Hippocampal formation (tissue), 2 donors: ENCODE results near the gene PARN.

ENCODE experiments used
- DNase-seq, 2 donors: peaks; one replicate each; lab custom pipeline; 2025; lab: John Stamatoyannopoulos, UW

PARN gene

GRCh38 chr16:14529010-14529669 lies 100.9 kb downstream of the PARN start:
- DNase-seq = peak; percentile 58 to 84

DNA sequence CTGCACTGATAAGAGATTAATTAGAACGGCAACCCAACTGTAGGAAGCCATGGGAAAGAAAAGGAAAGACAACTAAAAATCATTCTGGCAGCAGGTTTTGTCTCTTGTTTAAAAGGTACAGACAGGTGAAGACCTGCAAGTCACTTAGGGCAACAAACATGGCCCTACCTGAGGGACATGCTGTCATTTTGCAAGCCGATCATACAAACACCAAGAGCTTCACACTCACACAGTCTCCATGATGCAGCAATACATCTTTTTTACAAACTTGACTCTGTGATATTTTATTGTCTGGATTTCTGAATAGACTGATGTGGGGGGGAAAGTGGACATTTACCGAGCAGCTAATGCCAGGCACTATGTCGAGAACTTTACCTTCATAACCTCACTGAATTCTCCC lies 101.8 kb downstream of the PARN start:
- no peak for DNase-seq

DNA sequence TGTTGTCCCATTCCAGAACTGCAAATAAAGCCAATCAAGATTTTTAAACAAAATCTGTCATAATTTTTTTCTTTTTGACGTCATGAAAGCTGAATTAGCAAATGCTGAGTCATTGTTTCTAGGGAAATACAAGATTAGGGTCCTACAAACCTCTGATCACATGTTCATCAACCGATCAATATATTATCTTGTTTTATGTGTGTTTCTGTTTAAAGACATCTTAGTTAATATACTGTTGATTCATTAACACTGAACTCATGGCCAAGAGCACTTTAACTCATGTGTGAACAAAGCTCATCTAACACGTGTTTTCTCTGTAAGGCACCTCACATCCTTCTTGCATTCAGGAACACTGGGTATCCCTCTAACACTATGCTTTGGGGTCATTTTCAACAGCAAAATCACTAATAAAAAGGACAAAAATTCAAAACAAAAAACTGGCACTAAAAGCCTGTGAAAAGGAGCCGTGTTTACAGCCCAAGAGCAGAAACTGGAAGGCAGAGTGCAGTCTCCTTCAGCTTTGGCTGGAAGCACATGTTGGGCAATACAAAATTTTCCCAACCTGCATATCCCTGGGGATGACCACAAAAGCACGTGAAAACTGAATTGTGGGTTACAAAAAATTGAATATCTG lies 102.5 kb downstream of the PARN start:
- no peak for DNase-seq

DNA sequence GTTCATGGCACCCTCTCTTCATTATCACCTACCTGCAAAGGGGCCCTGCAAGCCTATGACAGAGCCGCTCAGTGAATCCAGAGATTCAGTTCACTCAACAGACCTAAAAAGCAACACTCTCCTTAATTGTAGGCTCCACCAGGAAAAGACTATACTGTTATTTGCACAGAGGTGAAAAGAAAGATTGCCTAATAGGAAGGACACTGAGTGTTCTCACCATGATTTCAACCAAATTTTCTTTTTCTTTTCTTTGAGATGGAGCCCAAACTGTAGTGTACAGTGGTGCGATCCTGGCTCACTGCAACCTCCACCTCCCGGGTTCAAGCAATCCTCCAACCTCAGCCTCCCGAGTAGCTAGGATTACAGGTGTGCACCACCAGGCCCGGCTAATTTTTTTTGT lies 104.5 kb downstream of the PARN start:
- no peak for DNase-seq

GRCh38 chr16:14524979-14525378 lies 105.1 kb downstream of the PARN start:
- no peak for DNase-seq

DNA sequence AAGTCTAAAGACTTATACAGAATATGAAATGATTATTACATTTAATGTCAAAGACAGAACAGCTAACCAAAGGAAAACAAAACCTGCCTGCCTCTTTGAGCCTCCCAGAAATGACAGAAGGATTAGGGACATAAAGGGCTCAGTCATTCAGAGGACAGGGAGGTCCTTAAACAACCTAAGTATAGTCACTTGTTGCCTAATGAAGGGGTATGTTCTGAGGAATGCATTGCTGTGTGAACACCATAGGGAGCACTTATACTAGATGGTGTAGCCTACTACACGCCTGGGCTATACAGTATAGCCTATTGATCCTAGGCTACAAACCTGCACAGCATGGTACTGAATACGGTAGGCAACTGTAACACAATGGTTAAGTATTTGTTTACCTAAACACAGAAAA lies 106.4 kb downstream of the PARN start:
- no peak for DNase-seq

- no peak for DNase-seq
Observed at GRCh38 chr16:14522671-14523070, 107.4 kb downstream of the PARN start.

DNA sequence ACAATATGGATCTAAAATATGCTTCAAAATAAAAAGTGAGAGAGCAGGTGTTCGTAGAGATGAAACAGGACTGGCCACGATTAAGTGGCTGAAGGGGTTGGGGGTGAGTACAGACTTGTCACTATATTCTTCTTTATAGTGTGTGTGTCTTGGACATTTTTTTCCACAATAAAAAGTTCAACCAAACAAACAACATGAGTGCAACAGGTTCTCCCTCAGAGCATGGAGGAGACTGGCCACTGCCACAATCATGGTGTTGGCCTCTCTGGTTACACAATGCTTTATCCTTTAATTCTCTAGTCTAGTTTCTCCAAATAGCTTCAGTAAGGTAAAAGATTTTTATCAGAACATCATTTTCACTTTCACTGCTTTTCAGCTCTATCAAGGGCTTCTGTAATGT lies 109.3 kb downstream of the PARN start:
- no peak for DNase-seq

DNA sequence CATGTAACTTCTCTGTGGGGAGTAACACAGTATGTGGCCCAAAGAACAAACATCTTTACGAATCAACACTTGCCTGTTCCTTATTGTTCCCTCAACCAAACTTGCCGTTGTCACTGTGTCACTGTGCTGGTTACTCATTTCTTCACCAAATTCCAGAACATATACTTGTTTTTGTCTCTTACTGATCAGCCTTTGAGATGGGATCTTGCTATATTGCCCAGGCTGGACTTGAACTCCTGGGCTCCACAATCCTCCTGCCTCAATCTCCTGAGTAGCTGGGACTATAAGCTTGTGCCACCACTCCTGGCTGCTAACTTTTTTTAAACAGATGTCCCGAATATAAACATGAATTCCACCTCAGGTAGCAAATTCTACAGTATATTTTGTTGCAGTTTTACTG lies 115.1 kb downstream of the PARN start:
- no peak for DNase-seq

GRCh38 chr16:14513389-14514107 lies 116.5 kb downstream of the PARN start:
- no peak for DNase-seq

- no peak for DNase-seq
Observed at GRCh38 chr16:14511800-14512135, 118.3 kb downstream of the PARN start.

- DNase-seq = no peak
Observed at GRCh38 chr16:14510939-14511799, 118.9 kb downstream of the PARN start.

- DNase-seq = no peak
Observed at GRCh38 chr16:14510581-14510938, 119.5 kb downstream of the PARN start.

- no peak for DNase-seq
Observed at GRCh38 chr16:14509675-14510132, 120.4 kb downstream of the PARN start.

DNA sequence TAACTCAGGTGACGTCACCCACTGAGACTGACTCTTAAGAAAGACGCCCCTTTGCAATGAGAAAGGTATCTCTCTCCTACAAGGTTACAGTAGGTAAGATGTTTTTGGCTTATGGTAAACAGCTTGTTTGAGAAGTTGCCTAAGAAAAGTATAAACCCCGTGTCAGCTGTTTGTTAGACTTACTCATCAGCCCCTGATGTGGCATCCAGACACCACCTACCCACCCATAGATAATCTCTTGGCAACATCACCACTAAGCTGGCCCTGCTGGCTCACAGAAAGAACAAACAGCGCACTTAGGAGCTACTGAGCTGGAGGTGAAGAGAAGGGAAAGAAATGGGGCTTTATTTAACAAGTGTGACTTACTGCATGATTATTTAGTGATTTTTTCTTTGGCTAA lies 121.0 kb downstream of the PARN start:
- no peak for DNase-seq

DNA sequence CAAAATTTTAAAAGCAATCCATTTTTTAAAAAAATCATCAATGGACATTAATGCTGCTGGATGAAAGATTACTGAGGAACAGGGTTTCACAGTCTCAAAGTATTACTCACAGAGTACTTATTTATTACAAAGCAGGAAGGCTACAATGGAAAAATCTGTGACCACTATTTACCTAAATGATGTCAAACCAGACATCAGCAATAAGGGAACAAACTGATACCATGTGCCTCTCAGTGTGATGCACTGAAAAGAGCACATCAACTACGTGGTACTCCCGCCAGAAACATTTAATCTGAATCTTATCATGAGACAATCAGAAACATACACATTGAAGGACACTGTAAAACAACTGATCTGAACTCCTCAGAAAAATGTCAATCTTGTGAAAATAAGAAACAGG lies 124.2 kb downstream of the PARN start:
- DNase-seq = no peak

- DNase-seq = no peak
Observed at GRCh38 chr16:14502932-14503741, 126.9 kb downstream of the PARN start.

DNA sequence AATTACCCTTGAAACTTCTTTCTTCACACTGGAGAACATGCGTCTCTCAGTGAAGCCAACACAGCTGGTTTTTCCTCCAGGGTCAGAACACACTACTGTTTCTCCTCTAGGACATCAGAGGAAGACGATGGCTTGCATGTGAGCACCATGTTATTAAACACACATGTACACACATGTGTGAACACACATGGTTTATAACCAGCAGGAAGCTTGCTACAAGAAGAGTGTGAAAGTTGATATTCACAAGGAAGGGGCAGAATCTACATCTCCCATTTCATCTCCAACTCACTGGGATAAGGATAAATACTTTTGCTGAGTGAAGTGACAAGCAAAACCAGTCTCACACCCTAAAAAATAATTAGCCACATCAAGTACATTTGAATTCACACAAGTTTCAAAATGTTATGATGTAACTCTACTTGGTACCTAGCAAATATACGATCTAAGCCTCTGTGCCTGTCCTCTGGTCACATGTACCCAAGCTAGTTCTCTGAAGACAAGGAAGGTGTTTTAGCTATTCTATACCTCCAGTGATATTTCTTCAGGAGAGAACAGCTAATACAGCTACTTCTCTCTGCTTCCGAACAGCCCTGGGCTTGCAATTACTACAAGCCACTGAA lies 127.7 kb downstream of the PARN start:
- no peak for DNase-seq

DNA sequence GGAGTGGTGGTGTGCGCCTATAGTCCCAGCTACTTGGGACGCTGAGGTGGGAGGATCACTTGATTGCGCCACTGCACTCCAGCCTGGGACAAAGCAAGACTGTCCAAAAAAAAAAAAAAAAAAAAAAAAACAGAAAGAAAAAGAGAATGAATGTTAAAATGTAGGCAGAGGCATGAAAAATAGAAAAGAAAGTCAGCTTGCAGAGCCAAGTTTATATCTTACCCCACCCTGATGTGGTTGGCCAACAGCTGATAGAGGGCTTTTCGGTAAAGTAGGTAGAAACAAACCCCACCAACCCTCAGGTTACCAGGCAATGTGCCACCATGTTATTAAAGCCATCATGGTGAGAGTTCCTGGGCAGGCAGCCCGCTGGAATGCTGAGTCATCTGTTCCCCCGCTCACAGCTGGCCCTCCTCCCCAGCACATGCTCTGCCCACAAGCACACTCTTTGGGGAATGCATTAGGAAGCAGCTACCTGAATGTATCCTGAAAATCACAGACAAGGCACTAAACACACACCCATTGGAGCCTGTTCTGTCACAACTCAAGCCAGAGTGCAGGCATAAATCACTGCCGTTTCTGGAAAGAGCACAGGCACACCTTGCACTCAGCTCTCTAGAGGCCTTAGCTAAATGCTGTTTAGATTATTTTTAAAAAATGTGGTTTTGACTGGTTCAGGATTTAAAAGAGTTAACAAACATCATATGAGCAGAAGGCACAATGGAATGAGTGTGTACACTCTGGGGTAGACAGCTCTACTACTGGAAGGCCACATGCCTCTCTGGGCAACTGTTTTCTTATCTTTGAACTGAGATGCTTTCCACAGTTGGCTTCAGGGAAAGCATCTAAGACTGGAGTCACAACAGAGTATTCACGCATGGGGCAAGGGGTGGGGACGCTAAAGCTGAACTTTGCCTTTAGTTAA lies 128.5 kb downstream of the PARN start:
- DNase-seq = peak; percentile 57 to 73

DNA sequence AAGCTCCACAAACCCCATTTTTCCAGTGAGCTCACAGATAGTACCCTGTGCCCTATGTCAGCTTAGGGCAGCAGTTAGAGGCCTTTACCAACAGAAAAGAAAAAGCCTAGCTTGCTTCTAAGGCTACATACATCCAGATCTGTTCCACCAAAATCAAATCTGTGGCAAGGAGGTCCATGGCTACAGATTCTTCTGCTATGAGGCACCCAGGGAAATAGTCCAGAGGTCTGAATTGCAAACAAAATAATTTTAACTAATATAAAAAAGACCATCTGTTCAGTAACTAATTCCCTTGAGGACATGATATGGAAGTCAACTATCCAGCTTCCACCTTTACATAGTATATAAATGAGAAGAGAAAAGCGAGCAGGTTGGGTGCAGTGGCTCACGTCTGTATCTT lies 129.3 kb downstream of the PARN start:
- DNase-seq = no peak
